Stimulated activated CD8-positive, alpha-beta memory T cell treated with anti-CD3 and anti-CD28 coated beads, Interleukin-4, amount 100 ng/mL, for 48 hours (primary cell): ENCODE results near the gene COPE.
"Not testable (repeated sequence)": the region's sequence is repeated elsewhere in the genome, so short reads cannot be mapped to it uniquely, and the experiment has no call there.

Experiments
- DNase-seq: peaks from one replicate; pipeline ENCODE4 v3.0.0-alpha.2; 2020

Gene COPE

GRCh38 chr19:18906605-18907519, 12.3 kb downstream of the COPE start:
- no peak for DNase-seq

- DNase-seq: no peak
These were observed 13.5 kb downstream of the COPE start for GRCh38 chr19:18905513-18906236.

- no peak for DNase-seq
These were observed 14.1 kb downstream of the COPE start for GRCh38 chr19:18905058-18905456.

GRCh38 chr19:18904334-18905057, 14.7 kb downstream of the COPE start:
- DNase-seq: no peak

- no peak for DNase-seq
These were observed 15.8 kb downstream of the COPE start for GRCh38 chr19:18903156-18904037.

GRCh38 chr19:18902519-18902918, 16.7 kb downstream of the COPE start:
- DNase-seq: not testable (repeated sequence)

- DNase-seq: no peak
These were observed 17.7 kb downstream of the COPE start for GRCh38 chr19:18901491-18901890.

- DNase-seq: no peak
These were observed 18.3 kb downstream of the COPE start for GRCh38 chr19:18900700-18901481.

GRCh38 chr19:18899624-18900560, 19.3 kb downstream of the COPE start:
- no peak for DNase-seq

GRCh38 chr19:18898607-18899408, 20.4 kb downstream of the COPE start:
- DNase-seq: no peak

- no peak for DNase-seq
These were observed 21.0 kb downstream of the COPE start for GRCh38 chr19:18898081-18898606.

GRCh38 chr19:18897094-18898029, 21.8 kb downstream of the COPE start:
- DNase-seq: no peak

GRCh38 chr19:18896421-18896841, 22.8 kb downstream of the COPE start:
- no peak for DNase-seq

GRCh38 chr19:18895824-18896341, 23.3 kb downstream of the COPE start, which contains the start of gene CERS1:
CERS1 (minus strand) TSS chr19:18896158; CDS start chr19:18896072, 86 bp downstream.
- no peak for DNase-seq

- no peak for DNase-seq
These were observed 24.0 kb downstream of the COPE start for GRCh38 chr19:18895038-18895823.

GRCh38 chr19:18894254-18895037, 24.7 kb downstream of the COPE start:
- no peak for DNase-seq
